Glutamatergic neuron (in vitro differentiated cells): Measurements from ENCODE around the gene THADA. TPM values are rescaled to one million over a fixed set of nuclear protein-coding genes. Genes with fewer than 3 reads are reported as not detected.

ENCODE experiments used
- DNase-seq: peaks from one replicate; pipeline ENCODE4 v3.0.0; 2022
- H3K27ac Mint-ChIP-seq: one replicate; pipeline ENCODE4 v1.8.0; 2020; ENCODE audit warnings: mild to moderate bottlenecking, mixed read lengths, inconsistent platforms; ENCODE audit not compliant: unreplicated experiment
- H3K27me3 Mint-ChIP-seq: one replicate; pipeline ENCODE4 v1.8.0; 2020; ENCODE audit warnings: mild to moderate bottlenecking, moderate library complexity, mixed read lengths, inconsistent platforms; ENCODE audit not compliant: unreplicated experiment
- H3K36me3 Mint-ChIP-seq: one replicate; pipeline ENCODE4 v1.8.0; 2020; ENCODE audit warnings: mild to moderate bottlenecking, mixed read lengths, inconsistent platforms; ENCODE audit not compliant: unreplicated experiment
- H3K4me1 Mint-ChIP-seq: one replicate; pipeline ENCODE4 v1.8.0; 2020; ENCODE audit warnings: mild to moderate bottlenecking, low read depth, mixed read lengths, inconsistent platforms; ENCODE audit not compliant: unreplicated experiment
- H3K4me3 Mint-ChIP-seq: one replicate; pipeline ENCODE4 v1.8.0; 2020; ENCODE audit warnings: mild to moderate bottlenecking, mixed read lengths, inconsistent platforms; ENCODE audit not compliant: unreplicated experiment
- H3K9me3 Mint-ChIP-seq: one replicate; pipeline ENCODE4 v1.8.0; 2020; ENCODE audit warnings: mild to moderate bottlenecking, moderate library complexity, mixed read lengths, inconsistent platforms; ENCODE audit not compliant: unreplicated experiment
- total RNA-seq: library from RNA; stranded (reverse); fragmentation: NEBNext Ultra II Directional; extraction: Animal tissue kit (Norgen Biotek cat#: 25700); gene quantifications from one replicate; pipeline ENCODE4 v1.2.1, GENCODE V29; 2021; ENCODE audit not compliant: unreplicated experiment
- TF ChIP-seq, protein P1 (sequence below): fragments of 200-600 bp; sonication (generic); IDR thresholded peaks from one replicate; pipeline ENCODE4 v1.5.0; 2021; ENCODE audit not compliant: partially characterized antibody, unreplicated experiment

Gene THADA
- total RNA-seq, 1 donor from 2014 or later, result 15.0 TPM

DNA sequence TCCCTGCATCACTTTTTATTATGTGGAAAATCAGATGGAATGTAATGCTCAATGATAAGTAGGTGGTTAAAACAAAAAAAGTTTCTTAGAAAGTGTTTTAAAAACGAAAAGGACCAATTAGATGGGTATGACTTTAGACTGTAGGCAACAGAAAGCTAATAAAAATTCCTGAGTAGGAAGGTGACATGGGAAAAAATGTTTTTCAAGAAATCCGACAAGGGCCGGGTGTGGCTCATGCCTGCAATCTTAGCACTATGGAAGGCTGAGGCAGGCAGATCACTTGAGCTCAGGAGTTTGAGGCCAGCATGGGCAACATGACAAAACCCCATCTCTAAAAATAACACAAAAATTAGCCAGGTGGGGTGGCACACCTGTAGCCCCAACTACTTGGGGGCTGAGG lies 126.1 kb downstream of the THADA start:
- H3K4me1 Mint-ChIP-seq, result no peaks in the 10 kb centered on the region
- no peaks in the 10 kb centered on the region for H3K9me3 Mint-ChIP-seq
- no peak overlapping the region for H3K4me3 Mint-ChIP-seq
- no peak overlapping the region for H3K27ac Mint-ChIP-seq
- H3K27me3 Mint-ChIP-seq, result no peaks in the 10 kb centered on the region
- no peaks in the 10 kb centered on the region for H3K36me3 Mint-ChIP-seq
- TF ChIP-seq, protein P1, sequence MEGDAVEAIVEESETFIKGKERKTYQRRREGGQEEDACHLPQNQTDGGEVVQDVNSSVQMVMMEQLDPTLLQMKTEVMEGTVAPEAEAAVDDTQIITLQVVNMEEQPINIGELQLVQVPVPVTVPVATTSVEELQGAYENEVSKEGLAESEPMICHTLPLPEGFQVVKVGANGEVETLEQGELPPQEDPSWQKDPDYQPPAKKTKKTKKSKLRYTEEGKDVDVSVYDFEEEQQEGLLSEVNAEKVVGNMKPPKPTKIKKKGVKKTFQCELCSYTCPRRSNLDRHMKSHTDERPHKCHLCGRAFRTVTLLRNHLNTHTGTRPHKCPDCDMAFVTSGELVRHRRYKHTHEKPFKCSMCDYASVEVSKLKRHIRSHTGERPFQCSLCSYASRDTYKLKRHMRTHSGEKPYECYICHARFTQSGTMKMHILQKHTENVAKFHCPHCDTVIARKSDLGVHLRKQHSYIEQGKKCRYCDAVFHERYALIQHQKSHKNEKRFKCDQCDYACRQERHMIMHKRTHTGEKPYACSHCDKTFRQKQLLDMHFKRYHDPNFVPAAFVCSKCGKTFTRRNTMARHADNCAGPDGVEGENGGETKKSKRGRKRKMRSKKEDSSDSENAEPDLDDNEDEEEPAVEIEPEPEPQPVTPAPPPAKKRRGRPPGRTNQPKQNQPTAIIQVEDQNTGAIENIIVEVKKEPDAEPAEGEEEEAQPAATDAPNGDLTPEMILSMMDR, result no peak
- DNase-seq, result no peak

DNA sequence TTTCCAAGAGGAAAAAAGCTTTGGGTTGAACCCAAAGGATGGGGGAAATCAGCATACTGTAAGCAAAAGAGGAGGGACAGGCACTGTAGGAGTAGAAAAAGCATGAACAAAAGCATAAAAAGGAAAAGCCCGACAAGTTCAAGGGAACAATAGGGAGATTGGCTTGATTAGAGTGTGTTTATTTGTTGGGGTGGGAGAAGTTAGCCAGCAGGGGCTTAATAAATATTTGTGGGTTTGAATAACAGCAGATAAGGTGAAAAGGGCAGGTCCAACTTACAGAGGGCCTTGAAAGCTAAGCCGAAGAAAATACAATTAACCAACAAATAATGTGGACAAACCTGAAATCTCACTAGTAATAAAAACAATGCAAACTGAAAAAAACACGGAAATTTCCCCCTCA lies 126.7 kb downstream of the THADA start:
- DNase-seq, result no peak
- no peaks in the 10 kb centered on the region for H3K4me1 Mint-ChIP-seq
- H3K27me3 Mint-ChIP-seq, result no peaks in the 10 kb centered on the region
- H3K27ac Mint-ChIP-seq, result no peak overlapping the region
- TF ChIP-seq, protein P1, result no peak
- no peaks in the 10 kb centered on the region for H3K9me3 Mint-ChIP-seq
- no peak overlapping the region for H3K4me3 Mint-ChIP-seq
- no peaks in the 10 kb centered on the region for H3K36me3 Mint-ChIP-seq

DNA sequence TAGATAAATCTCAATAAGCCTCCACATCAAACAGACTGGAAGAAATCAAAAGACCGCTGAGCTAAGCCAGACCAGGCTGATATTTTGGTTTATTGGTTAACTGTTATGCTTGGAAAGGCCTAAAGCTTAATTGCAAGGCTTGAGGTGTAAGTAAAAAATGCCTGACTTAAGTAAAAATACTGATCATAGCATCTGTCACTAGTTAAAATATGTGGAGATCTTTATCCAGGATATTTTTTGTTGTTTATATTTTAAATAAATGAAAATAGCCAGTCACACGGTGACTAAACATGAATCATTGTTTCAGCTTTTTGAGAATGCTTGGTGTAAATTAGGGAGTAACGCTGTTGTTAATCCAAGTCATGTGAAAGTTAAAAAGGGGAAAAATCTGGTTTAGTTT lies 127.9 kb downstream of the THADA start:
- no peaks in the 10 kb centered on the region for H3K36me3 Mint-ChIP-seq
- no peaks in the 10 kb centered on the region for H3K27me3 Mint-ChIP-seq
- no peak overlapping the region for H3K4me3 Mint-ChIP-seq
- TF ChIP-seq, protein P1, result no peak
- H3K27ac Mint-ChIP-seq, result no peak overlapping the region
- H3K9me3 Mint-ChIP-seq, result no peaks in the 10 kb centered on the region
- H3K4me1 Mint-ChIP-seq, result no peaks in the 10 kb centered on the region
- DNase-seq, result no peak

DNA sequence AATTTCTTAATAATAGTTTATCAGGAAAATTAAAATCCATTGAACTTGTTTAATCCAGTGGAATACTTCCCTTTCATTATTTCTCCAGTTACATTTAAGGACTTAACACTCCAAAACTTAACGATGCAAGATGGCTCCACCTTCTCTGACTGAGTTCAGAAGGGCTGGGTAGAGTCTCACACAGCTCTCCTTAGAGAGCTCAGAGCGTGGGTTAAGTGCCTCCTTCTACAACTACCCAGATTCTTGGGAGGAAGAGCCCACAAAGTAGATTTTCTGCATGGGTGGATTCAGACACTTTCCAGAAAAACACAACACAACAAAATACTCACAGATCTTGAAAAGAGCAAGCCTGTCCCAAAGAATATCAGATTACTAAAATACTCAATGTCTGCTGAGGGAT lies 130.6 kb downstream of the THADA start:
- H3K4me1 Mint-ChIP-seq, result no peaks in the 10 kb centered on the region
- H3K27ac Mint-ChIP-seq, result no peak overlapping the region
- no peaks in the 10 kb centered on the region for H3K27me3 Mint-ChIP-seq
- no peak for DNase-seq
- TF ChIP-seq, protein P1, result no peak
- H3K4me3 Mint-ChIP-seq, result no peak overlapping the region
- no peaks in the 10 kb centered on the region for H3K36me3 Mint-ChIP-seq
- H3K9me3 Mint-ChIP-seq, result no peaks in the 10 kb centered on the region

DNA sequence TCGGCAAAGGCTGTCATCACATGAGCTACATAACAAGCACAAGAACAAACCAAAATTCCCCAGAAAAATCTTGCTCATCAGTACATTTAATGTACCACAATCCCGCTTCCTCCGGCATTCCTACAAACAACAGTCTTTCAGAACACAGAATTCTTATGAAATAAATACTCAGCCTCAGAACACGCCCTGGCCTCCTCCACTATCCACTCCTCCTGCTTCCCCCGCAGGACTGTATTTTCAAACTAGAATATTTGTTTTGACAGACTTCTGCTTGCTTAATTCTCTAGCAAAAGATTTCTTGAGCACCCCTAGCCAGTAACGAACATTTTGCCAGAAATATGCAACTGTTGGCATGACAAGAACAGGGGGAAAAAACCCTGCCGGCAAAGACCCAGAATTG lies 131.2 kb downstream of the THADA start:
- Mint-ChIP-seq H3K27ac (no peak overlapping the region), H3K27me3 (no peaks in the 10 kb centered on the region), H3K4me3 (no peak overlapping the region), H3K36me3 (no peaks in the 10 kb centered on the region), H3K4me1 (no peaks in the 10 kb centered on the region), H3K9me3 (no peaks in the 10 kb centered on the region)
- TF ChIP-seq, protein P1, result no peak
- no peak for DNase-seq
